GM12878 (cell line): ENCODE data around the gene LAT.

Experiments used
- IKZF2 ChIP-seq, 2 experiments: fragments of 450-650 bp; IDR thresholded peaks; 2 replicates each; pipeline ENCODE4 v1.6.1; 2017; ENCODE audit warnings: mild to moderate bottlenecking in 2 of 2, moderate library complexity in 2 of 2
- MYC ChIP-seq: IDR thresholded peaks from 2 replicates; pipeline ENCODE4 v1.6.1; 2011; ENCODE audit warnings: mild to moderate bottlenecking, low read length, moderate library complexity, inconsistent platforms; ENCODE audit not compliant: insufficient read depth, insufficient replicate concordance, insufficient read length, severe bottlenecking
- POLR2A ChIP-seq: IDR thresholded peaks from 2 replicates; pipeline ENCODE4 v1.6.1; 2011; ENCODE audit warnings: low read depth, mild to moderate bottlenecking, low read length
- SRF ChIP-seq, 2 experiments: IDR thresholded peaks; 2 replicates each; pipeline ENCODE4 v1.6.1; 2011; ENCODE audit warnings: low read depth in 2 of 2, low read length in 2 of 2, mild to moderate bottlenecking in 1 of 2, moderate library complexity in 1 of 2
- STAT1 ChIP-seq: fragments of 450-650 bp; conservative IDR thresholded peaks from 2 replicates; pipeline ENCODE4 v1.6.1; 2014; ENCODE audit warnings: antibody characterized with exemption, mild to moderate bottlenecking
- TCF12 ChIP-seq: IDR thresholded peaks from 2 replicates; pipeline ENCODE4 v1.6.1; 2011; ENCODE audit warnings: low read depth, mild to moderate bottlenecking, low read length
- TF ChIP-seq, protein P1 (sequence below): fragments of 450-650 bp; IDR thresholded peaks from 2 replicates; pipeline ENCODE4 v1.6.1; 2016; ENCODE audit warnings: mild to moderate bottlenecking, moderate library complexity, borderline replicate concordance
- TF ChIP-seq, protein P2 (sequence below): IDR thresholded peaks from 2 replicates; pipeline ENCODE4 v1.6.1; 2012; ENCODE audit warnings: mild to moderate bottlenecking, low read depth, low read length
- TF ChIP-seq, protein P3 (sequence below): IDR thresholded peaks from 2 replicates; pipeline ENCODE4 v1.6.1; 2012; ENCODE audit warnings: low read depth, low read length, improper control_type of control experiment

DNA sequence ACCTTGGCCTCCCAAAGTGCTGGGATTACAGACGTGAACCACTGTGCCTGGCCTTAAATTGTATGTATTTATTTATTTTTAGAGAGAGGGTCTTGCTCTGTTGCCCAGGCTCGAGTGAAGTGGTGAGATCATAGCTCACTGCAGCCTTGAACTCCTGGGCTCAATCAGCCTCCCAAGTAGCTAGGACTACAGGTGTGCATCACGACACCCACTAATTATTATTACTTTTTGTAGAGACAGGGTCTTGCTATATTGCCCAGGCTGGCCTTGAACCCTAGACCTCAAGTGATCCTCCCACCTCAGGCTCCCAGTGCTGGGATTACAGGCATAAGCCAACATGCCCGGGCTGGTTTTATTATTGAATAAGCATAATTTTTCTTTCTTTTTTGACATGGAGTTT is 38.2 kb upstream of the LAT start:
- TF ChIP-seq TCF12 (no peak), IKZF2 (IDR thresholded peaks at IDR 0.05) (no peak), MYC (no peak), SRF (IDR thresholded peaks at IDR 0.05; ENCODE audit: low read depth in 2 of 2, low read length in 2 of 2) (no peak), STAT1 (no peak), POLR2A (no peak)
- TF ChIP-seq, protein P1, sequence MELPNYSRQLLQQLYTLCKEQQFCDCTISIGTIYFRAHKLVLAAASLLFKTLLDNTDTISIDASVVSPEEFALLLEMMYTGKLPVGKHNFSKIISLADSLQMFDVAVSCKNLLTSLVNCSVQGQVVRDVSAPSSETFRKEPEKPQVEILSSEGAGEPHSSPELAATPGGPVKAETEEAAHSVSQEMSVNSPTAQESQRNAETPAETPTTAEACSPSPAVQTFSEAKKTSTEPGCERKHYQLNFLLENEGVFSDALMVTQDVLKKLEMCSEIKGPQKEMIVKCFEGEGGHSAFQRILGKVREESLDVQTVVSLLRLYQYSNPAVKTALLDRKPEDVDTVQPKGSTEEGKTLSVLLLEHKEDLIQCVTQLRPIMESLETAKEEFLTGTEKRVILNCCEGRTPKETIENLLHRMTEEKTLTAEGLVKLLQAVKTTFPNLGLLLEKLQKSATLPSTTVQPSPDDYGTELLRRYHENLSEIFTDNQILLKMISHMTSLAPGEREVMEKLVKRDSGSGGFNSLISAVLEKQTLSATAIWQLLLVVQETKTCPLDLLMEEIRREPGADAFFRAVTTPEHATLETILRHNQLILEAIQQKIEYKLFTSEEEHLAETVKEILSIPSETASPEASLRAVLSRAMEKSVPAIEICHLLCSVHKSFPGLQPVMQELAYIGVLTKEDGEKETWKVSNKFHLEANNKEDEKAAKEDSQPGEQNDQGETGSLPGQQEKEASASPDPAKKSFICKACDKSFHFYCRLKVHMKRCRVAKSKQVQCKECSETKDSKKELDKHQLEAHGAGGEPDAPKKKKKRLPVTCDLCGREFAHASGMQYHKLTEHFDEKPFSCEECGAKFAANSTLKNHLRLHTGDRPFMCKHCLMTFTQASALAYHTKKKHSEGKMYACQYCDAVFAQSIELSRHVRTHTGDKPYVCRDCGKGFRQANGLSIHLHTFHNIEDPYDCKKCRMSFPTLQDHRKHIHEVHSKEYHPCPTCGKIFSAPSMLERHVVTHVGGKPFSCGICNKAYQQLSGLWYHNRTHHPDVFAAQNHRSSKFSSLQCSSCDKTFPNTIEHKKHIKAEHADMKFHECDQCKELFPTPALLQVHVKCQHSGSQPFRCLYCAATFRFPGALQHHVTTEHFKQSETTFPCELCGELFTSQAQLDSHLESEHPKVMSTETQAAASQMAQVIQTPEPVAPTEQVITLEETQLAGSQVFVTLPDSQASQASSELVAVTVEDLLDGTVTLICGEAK, result no peak
- TF ChIP-seq, protein P2, sequence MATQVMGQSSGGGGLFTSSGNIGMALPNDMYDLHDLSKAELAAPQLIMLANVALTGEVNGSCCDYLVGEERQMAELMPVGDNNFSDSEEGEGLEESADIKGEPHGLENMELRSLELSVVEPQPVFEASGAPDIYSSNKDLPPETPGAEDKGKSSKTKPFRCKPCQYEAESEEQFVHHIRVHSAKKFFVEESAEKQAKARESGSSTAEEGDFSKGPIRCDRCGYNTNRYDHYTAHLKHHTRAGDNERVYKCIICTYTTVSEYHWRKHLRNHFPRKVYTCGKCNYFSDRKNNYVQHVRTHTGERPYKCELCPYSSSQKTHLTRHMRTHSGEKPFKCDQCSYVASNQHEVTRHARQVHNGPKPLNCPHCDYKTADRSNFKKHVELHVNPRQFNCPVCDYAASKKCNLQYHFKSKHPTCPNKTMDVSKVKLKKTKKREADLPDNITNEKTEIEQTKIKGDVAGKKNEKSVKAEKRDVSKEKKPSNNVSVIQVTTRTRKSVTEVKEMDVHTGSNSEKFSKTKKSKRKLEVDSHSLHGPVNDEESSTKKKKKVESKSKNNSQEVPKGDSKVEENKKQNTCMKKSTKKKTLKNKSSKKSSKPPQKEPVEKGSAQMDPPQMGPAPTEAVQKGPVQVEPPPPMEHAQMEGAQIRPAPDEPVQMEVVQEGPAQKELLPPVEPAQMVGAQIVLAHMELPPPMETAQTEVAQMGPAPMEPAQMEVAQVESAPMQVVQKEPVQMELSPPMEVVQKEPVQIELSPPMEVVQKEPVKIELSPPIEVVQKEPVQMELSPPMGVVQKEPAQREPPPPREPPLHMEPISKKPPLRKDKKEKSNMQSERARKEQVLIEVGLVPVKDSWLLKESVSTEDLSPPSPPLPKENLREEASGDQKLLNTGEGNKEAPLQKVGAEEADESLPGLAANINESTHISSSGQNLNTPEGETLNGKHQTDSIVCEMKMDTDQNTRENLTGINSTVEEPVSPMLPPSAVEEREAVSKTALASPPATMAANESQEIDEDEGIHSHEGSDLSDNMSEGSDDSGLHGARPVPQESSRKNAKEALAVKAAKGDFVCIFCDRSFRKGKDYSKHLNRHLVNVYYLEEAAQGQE, result no peak
- TF ChIP-seq, protein P3, sequence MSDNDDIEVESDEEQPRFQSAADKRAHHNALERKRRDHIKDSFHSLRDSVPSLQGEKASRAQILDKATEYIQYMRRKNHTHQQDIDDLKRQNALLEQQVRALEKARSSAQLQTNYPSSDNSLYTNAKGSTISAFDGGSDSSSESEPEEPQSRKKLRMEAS, result no peak
